Medulla oblongata (tissue), 1 donor: ENCODE results near the gene BTBD19.
"Not testable (repeated sequence)": the region's sequence is repeated elsewhere in the genome, so short reads cannot be mapped to it uniquely, and the experiment has no call there.

Source experiments
- DNase-seq: peaks from one replicate; pipeline ENCODE4 v3.0.0-alpha.2; 2015; ENCODE audit errors: extremely low spot score

BTBD19 gene

GRCh38 chr1:44787506-44787905, 20.8 kb upstream of the BTBD19 start:
- no peak for DNase-seq

DNA sequence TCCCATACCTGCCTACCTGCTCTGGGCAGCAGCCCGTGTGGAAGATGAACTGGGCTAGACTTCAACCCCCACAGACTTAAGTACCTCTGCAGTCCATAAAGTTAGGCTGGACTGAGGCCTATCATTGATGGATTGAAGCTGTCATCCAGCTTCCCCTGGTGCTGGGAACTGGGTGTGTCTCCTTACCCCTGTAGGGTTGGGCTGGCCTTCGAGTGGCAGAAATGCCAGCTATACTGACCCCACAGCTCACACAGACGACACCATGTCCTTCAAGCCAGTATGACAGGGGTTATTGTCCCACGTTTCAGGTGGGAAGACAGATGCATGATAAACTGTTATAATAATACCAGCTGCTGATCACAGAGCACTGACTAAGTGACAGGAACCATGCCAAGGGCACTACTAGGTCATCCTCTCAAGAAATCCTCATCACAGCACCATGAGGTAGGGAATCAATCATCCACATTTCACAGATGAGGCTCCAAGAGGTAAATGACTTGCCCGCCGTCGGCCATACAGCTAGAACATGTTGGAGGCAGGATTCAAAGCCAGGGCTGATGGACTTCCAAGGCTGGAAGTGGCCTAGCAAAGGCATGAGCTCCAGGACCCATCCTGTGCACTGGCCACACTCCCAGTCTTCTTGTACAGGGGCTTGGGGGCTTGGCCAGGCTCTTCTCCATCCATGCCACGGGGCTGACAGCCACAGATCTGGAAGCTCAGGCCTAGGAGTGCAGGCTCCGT, 20.0 kb upstream of the BTBD19 start, which contains the start of gene BEST4:
Gene BEST4 (minus strand): TSS at position 51 of the 741 bp plus-strand sequence. CDS start 465 bp downstream, outside the sequence.
- DNase-seq: no peak

- DNase-seq: no peak
These were observed 17.1 kb upstream of the BTBD19 start for GRCh38 chr1:44790968-44791801.

- no peak for DNase-seq
These were observed 15.4 kb upstream of the BTBD19 start for GRCh38 chr1:44792736-44793502.

DNA sequence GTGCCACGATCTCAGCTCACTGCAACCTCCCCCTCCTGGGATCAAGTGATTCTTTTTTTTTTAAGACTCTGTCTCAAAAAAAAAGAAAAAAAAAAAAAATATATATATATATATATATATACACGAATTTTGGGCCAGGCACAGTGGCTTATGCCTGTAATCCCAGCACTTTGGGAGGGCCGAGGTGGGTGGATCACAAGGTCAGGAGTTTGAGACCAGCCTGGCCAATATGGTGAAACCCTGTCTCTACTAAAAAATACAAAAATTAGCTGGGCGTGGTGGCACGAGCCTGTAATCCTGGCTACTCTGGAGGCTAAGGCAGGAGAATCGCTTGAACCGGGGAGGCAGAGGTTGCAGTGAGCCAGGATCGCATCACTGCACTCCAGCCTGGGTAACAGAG, 10.4 kb upstream of the BTBD19 start:
- not testable (repeated sequence) for DNase-seq

- DNase-seq: no peak
These were observed 9.6 kb upstream of the BTBD19 start for GRCh38 chr1:44798481-44799365.

DNA sequence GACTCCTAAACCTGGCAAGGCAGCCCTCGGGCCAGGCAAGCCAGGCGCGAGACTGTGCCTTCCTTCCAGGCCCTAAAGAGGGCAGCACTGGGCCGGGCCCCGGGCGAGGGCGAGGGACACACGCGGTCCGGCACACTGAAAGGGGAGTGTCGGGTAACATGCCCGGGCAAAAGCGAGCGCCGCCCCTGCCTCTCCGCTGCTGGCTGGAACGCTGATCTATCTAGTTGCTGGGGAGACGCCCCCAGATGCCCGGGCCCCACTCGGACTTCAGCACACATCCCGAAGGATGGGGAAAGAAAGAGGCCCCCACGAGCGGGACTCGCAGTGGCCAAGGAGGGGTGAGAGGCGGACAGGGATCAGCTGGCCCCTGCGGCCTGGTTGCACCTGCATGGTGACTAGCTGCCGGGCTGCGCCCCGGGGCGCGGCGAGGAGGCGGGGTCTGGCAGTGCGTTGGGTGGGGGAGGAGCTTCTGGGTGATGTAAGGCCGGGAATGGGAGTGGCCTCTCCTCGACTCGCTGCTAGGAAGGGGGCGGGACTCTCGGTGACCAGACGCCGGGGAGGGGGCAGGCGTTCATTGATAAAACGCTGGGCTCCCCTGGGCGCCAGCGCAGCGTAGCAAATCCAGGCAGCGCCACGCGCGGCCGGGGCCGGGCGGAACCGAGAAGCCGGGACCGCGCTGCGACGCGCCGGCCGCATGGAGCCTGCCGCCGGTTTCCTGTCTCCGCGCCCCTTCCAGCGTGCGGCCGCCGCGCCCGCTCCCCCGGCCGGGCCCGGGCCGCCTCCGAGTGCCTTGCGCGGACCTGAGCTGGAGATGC, 8.3 kb upstream of the BTBD19 start, which contains the start of gene PLK3:
Gene PLK3 (plus strand): TSS at position 608 of the 815 bp plus-strand sequence. CDS start 87 bp downstream, at position 695.
- DNase-seq: peak; percentile 99

DNA sequence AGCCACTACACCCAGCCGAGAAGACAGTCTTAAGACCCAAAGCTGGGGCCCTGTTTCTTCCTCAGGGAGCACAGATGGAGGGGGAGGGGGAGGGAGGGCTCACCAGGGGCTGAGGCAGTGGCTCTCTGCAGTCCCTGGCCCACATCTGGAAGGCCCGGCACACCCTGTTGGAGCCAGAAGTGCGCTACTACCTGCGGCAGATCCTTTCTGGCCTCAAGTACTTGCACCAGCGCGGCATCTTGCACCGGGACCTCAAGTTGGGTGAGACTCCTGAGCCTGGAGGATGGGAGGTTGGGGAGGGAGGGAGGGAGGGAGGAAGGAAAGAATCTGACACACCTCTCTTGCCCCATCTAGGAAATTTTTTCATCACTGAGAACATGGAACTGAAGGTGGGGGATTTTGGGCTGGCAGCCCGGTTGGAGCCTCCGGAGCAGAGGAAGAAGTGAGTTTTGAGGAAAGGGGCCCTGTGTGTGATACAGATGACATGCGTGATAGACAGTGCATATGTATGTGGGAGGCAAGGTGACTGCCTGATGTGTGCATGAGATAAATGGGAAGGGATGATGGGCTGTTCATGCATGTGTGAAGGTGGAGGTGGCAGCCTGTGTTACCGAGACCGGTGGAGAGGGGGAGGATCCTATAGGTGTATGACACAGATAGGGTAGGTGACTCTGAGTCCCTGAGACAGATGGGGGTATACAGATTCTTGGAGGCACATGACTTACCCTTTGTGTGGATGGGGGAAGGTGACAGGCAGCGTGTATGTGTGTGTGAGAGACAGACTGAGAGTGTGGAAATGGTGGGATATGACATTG, 6.6 kb upstream of the BTBD19 start:
- no peak for DNase-seq

DNA sequence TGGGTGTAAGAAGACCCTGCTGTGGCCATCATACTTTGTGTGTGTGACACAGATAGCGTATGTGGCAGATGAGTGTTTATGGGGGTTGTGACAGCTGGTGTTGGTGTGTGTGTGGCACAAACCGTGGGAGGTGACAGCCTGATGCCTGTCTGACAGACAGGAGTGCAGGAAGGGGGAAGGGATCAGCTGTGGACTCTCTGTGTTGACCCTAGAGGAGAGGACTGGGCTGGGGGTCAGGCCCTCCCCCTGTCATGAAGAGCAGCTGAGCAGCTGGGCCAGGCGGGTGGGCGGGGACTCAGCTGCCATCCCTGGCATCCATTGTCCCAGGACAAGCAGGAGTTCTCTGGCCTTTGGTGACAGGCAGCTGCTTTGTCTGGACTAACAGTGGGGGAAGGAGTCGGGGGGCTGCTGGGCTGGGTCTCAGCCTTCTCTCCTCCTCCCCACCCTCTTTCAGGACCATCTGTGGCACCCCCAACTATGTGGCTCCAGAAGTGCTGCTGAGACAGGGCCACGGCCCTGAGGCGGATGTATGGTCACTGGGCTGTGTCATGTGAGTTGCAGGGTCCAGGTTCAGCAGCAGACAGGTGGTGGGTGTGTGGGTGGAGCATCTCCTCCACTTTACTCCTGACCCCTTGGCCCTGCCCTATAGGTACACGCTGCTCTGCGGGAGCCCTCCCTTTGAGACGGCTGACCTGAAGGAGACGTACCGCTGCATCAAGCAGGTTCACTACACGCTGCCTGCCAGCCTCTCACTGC, 5.8 kb upstream of the BTBD19 start:
- peak; percentile 61 for DNase-seq

GRCh38 chr1:44803062-44803311, 5.3 kb upstream of the BTBD19 start:
- no peak for DNase-seq

DNA sequence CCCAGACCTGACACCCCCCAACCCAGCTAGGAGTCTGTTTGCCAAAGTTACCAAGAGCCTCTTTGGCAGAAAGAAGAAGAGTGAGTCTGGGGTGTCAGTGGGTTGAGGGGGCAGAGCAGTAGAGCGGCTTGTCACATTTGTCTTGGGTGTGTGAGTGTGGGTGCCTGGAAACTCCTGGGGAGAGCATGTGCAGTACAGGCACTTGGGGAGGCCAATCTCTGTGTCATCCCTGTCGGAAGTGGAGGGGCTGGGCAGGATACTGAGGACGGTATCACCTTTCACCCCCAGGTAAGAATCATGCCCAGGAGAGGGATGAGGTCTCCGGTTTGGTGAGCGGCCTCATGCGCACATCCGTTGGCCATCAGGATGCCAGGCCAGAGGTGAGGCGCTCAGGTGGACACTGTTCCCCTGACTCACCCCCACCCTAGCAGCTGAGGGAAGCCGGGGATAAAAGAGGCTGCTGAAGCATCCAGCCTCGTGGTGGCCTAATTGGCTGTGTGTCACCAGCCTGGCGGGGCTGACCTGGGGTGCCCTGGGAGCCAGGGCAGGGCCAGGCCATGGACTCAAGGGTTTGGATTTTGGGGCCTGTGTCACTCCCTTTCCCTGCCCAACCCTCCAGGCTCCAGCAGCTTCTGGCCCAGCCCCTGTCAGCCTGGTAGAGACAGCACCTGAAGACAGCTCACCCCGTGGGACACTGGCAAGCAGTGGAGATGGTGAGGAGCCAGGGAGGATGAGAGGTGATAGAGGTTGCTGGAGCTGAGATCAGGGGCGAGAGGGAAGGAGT, 4.8 kb upstream of the BTBD19 start:
- no peak for DNase-seq

GRCh38 chr1:44805311-44806024, 2.9 kb upstream of the BTBD19 start:
- no peak for DNase-seq

DNA sequence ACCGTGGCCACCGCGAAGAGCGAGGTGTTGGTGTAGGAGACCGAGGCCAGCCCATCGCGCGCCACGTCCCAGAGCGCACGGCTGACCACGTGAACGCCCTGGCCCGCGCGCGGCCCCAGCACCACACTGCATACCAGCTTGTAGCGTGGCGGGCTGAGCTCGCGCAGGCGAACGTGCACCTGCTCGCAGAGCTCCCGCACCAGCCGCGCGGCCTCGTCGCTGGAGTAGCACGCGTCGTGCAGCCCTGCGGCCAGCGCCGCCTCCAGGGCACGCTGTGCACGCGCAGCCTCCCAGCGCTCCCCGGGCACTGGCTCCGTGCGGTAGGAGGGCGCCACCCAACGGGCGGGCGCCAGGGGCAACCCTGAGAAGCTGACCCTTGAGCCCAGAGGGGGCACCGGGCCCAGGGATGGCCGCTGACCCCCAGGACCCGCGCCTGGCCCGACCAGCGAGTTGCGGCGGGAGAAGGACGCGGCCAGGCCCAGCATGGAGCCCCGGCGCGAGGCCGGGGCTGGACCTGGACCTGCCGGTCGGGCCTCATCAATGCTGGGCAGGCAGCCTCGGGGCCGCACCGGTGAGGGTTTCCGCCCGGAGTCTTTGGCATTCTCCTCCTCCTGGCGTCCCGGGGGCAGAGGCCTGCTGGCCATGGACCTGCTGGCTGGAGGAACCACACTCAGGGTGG, 2.2 kb upstream of the BTBD19 start:
- DNase-seq: no peak

DNA sequence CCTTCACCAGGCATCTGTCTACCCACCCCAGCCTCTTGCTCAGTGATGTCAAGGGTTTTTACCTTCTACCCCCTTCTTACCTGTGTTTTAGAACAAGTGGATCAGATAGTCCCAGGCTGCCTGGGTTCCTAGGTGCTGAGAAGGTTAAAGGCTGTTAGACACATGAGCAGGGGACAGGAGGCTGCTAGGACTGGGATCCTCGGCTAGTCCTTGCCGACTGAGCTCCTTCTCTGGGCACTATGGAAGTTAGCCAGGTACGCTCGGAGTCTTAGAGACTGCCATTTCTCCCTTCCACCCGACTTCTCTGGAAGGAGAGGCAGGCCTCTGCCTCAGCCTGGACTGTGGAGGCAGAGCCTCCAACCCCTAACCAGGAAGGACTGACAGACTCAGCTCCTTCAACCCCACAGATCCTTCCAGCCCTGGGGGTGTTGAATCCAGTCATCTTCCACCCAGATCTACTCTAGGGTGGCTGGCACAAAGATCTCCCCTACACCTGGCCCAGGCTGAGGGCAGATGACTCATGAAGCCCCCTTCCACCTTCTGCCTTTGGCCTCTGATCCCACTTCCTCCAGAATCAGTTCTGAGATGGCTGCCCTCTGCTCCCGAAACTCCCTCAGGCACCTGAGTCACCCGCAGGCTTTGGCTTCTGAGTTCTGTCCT, 1.5 kb upstream of the BTBD19 start, which contains the start of gene DYNLT4:
Gene DYNLT4 (minus strand): TSS at position 648 of the 660 bp plus-strand sequence. CDS start 683 bp downstream, outside the sequence.
- no peak for DNase-seq

GRCh38 chr1:44807364-44808062, 810 bp upstream of the BTBD19 start:
- DNase-seq: peak; percentile 93
